GM21786 (cell line): Measurements from ENCODE around the gene LUZP1.

Experiments
- ATAC-seq: cut with Tn5 transposase; IDR thresholded peaks from one replicate; pipeline ENCODE4 v1.9.1; 2021; ENCODE audit not compliant: unreplicated experiment

Gene LUZP1

DNA sequence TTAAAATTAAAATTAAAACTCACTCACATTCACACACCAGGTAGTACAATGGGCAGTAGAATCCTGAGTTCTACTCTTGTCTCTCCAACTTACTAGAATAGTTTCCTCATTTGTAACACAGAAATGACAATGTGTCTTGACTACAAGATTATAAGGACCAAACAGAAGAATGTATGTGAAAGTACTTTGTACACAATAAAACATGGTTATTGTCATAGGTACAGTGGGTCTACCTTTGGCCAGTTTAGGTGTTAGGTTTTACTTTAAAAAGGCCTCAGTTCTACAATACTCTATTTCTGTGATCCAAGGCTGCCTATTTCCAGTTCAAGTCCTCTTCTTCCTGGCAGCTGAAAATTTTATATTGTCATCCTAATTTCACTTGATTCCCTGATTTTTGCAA lies 50.2 kb downstream of the LUZP1 start:
- no peak for ATAC-seq

DNA sequence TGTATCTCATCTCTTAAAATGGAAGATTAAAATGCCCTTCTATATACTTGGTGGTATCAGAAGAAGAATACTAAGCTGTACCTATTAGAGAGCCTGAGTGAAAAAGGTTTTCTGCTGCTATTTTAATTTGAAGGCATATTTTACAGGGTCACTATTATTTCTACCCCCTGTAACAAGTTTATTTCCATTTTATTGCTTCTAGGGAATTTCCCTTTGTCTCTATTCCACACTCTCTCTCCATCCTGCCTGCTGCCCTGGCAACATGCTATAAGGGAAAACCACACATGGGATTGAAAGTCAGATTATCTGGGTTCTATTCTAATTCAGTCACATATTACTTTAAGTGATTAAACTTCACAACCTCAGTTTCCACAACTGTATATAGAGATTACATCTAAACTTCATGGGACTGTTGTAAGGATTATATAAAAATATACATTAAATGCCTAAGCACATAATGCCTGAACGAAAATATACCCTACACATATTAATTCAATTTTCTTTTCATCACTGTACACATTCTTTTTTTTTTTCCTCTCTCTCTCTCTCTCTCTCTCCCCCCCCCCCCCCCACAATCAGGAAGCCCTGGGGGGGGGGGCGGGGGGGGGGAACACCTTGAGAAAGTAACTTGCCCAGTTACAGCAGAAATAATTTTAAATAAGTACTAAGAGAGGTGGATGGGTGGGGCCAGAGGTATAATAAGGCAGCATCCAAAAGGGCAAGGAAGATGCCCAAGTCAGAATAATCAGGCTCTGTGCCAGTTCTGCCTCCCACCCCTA lies 51.5 kb downstream of the LUZP1 start:
- no peak for ATAC-seq

DNA sequence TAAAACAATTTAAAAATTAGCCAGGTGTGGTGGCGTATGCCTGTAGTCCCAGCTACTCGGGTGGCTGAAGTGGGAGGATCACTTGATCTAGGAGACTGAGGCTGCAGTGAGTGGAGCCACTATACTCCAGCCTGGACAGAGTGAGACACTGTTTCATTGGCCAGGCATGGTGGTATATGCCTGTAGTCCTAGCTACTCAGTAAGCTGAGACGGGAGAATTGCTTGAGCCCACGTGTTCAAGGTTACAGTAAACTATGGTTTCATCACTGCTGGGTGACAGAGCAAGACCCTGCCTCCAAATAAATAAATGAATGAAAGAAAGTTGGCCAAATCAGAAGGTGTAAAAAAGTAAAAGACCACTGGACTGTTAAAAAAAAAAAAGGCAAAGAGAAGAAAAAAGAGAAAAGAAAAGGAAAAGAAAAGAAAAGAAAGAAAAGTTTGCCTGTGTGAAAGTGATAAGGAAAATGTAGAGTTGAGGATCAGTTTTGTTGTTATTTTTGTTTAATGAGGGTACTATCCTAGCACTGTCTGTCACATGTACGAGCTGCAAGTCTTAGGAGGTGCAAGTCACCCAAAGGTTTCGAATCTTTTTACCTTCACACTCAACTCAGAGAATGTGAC lies 52.3 kb downstream of the LUZP1 start:
- ATAC-seq, result no peak

DNA sequence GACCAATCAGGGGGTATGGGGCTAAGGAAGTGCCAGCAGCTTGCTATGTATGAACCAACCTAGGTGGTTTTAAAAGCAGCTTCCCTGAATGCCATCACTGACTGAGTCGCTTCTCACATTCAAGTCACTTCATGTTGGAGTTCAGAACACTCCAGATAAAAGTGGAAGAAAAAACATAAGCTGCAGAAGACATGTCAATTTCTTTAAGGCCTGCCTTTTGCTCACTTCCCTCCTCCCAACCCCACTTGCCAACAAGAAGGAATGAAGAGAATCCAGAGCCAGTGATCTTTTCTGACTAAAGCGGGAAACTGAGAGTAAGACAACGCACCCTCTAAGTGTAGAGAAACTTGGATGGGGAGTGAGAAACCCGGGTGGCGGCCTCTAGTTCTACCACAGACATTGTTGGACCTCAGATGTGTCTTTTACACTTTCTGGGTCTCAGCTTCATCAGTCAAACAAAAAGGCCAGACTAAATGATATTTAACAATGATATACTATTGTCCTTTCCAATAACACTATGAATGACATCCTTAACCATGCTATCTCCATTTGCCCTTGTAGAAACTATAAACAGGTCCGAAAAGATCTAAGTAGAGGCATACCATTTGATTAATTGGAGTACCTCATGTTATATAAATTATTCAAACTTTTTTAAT lies 54.1 kb downstream of the LUZP1 start:
- peak; percentile 16 for ATAC-seq

DNA sequence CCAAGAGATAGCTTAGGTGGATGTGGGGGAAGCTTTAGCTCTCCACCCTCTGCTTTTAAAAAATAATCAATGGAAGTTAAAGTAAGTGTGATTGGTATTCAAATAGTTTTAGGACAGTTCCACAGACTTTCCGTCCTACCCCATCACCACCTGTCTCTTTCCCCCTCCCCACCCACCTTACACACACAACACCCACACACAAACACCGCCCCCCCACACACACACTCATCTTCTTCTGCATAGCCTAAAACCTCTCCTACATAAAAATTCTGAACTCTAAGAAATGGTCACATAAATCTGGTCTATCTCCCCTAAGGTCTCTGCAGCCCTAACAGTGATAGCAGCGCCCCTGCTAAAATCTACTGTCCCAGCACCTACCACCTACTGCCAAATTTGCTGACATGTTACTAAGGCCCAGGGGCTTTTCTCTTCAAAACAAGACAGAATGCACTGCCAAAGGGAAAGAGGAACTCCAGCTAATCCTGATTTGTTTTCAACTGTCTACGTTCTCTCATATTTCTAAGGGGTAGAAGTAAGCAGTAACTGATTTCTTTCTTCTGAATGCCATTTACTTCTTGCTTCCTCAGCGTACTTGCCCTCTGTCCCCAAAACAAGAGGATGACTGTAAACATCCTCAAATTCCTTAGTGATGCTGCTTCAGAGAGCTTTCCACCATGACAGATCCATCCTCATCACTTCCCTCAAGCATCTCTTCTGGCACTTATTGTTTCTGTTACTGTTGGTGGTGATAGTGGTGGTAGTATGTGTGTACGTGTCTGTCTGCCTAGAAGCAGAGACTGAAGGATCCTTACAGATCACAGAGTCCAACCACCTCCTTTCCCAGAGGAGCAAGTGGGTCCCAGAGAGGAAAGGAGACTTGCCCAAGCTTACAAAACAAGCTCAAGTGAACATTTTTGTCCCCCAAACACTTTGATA lies 56.8 kb downstream of the LUZP1 start:
- no peak for ATAC-seq

DNA sequence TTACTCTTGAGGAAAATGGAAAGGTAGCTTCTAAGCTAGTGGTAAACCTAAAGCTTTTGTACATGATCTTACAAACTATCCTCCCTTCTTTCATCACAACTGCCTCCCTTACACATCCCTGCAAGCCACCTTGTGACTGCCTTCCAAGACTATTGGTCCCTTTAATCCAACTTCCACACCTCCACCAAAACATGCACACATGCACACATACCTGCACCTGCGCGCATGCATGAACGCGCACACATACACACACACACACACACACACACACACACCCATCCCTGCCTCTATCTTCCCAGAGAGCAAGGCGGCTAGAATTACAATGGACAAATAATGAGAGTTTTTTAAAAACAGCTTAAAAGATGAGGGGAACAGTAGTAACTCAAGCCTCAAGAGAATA lies 58.3 kb downstream of the LUZP1 start:
- no peak for ATAC-seq

DNA sequence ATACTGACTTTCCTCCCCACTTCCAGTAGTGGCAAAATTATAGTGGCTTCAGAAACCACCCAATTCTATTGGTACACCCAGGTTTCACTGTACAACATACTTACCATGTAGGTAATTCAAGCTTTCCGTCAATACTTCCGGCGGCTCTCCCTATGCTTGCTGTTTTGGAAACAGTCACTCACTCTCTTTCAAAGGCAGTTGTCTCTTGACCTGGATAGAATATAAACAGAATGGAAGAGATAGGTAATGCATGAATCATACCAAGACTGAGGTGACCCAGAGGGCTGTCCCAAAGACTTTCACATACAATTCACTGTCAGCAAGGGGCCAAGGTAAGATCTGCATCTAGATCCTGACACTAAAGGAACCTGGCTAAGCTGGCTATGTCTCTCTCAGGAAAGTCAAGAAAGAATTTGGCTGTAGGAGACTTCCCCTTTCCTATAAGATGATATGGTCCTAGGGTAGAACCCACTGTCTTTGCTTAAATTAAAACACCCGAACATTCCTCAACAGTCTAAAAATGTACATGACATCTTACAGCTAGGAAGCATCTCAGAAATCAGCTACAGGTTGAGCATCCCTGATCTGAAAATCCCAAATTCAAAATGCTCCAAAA lies 59.6 kb downstream of the LUZP1 start:
- ATAC-seq, result no peak

DNA sequence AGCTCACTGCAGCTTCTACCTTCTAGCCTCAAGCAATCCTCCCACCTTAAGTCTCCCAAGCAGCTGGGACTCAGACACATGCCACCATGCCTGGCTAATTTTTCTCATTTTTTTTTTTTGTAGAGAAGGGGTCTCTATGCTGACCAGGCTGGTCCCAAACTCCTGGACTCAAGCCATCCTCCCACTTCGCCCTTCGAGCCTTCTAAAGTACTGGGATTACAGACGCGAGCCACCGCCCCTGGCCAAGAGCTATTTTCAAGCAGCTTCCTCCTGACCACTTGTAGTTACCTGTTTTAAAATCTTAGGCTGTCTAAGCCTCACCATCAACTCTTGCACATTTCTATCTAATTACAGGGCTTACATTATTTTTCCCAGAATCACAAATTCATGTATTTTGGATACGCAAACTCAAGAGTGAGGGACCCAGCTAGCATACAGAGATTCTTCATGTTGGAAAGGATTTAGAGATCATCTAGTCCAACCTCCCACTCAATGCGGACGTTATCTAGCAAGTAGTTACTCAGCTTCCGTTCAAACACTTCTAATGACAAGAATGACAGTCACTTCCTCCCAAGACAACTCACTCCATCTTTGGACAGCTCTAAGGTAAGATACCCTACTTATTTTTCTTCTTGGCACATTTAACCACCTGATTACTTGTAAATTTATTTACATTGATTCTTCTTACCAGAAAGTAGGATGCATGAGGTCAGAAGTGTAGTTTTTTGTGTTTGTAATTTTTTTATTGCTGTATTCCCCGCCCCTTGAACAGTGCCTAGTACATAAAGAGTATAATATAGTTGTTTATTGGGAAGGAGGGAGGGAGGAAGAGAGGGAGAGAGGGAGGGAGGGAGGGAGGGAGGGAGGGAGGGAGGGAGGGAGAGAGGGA lies 65.4 kb downstream of the LUZP1 start:
- ATAC-seq, result no peak

DNA sequence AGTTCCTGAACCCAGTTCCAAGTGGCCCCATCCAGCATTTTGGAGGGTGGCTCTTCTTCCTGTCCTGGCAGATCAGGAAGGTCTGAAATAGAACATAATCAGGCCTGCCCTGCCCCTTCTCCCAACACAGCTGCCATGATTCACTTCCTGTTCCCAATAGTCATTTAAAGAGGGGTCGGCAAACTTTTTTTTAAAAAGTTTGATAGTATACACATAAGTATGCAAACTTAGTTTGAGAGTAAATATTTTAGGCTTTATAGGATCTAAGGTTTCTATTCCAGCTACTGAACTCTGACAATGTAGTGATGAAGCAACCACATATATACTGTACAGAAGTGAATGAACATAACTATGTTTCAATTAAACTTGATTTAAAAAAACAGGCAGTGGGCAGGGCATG lies 66.4 kb downstream of the LUZP1 start:
- ATAC-seq, result no peak

DNA sequence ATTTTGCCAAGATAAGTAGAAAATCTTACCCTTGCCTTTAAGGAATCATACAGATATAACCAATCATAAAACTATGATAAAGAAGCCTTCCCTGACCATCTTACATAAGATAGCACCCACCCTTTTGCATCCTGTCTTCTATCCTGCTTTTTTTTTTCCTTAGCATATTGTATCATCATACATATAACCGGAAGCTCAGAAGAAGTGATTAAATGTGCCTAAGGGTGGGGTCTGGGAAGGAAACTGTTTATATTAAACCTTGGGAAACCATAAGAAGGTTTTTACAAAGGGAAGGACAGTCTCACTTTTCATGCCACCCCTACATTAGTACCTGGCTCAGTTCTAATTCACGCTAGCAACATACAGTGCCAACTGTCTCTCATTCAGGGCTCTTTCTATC lies 66.8 kb downstream of the LUZP1 start:
- no peak for ATAC-seq

DNA sequence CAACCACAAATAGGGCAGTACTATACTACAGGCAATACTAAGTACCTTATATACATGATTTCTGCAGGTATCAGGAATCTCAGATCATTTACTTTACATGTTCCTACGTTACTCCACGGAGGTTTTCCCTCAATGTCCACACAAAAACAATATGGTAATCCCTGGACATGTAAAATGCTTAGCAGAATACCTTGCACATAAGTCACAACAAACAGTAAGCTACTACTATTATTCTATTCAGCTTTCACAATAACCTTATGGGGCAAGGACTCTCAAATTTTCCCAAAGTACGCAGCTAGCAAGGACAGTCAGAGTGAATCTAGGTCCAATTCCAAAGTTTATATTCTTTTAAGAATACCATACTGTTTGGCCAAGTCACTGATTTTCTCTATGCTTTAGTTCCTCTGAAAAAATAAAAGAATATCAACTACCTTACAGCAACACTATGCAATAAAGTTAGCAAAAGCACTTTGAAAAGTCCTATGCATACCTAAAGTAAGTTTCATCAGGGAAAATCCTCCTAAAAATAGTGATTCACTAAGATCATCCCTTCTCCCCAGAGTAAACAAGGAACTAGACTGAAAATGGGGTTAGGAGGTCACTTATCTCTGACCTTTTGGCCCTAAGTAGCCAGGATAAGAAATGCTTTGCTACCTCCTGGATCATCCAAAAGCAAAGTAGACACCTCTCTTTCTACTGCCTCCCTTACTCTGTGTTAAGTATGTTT lies 67.4 kb downstream of the LUZP1 start:
- no peak for ATAC-seq

DNA sequence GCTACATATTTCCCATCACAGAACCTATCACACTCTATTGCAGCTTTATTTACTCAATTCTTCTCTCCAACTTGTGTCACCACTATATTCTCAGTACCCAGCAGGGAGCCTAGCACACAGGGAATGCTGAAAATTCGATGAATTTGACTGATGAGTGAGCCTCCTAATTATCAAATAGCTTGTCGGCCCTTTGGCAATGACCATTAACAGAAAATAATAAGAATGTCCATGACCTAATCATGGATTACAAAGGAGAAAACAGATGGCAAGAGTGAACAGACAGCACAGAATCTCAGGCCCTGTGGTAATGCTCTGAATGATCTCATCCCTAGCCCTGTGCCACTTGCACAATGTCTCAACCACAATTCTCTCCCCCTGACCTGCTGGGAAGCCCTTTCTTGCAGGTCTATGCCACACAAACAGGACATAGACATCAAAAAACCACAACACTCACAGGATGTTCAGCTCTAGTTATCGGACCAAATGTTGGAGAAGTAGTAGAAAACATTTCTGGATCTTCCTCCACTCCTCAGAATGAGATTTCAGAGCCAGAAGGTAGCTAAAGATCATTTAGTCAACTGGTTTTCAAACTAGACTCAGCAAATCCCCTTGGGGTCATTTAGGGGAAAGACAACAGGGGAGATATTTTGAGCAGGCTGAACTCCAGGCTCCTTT lies 68.4 kb downstream of the LUZP1 start:
- peak; percentile 60 for ATAC-seq

DNA sequence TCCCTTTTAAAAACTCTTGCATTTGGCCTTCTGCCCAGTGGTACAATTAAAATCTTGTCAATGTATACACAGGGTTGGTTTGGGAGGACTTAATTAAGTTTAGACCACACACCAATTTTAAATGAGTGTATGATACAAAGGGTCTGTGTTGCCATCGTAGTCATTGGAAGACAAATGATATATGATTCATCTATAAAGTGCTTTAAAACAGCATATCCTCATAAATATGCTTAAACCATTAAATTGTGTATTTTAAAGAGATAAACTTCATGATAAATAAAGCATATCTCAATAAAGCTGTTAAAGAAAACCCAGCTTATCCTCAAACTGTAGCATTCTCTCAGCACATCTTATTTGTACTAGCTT lies 69.5 kb downstream of the LUZP1 start:
- no peak for ATAC-seq

DNA sequence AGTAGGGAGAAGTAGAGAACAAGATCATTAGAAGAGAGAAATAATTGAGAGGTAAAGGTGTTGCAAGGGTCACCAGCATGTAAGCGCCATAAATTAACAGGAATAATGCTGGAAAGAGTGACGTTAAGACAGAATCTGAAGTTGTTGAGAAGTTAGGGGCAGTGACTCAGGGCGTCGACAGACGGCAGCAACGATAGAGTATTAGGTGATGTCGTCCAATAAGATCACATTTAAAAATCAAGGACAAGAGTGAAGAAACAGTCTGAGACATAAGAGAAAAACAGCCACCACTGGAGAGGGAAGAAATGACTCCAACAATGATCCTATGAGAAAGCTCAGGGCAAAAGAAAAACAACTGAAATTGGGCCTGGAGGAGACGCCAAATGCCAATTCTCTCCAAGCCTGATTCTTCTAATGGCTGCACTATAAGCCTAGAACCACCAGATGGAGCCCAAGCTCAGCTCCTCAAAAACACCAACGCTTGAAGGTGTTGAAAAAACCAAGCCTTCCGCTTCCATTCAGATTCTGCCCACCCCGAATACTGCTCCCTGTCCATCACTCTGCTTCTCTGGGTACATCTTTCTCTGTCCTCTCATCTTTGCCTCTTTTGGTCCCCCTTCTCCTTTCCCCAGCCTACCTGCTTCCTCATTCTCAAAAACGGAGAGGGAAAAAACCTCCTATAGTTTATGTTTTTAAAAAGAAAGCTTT lies 70.0 kb downstream of the LUZP1 start:
- ATAC-seq, result no peak

DNA sequence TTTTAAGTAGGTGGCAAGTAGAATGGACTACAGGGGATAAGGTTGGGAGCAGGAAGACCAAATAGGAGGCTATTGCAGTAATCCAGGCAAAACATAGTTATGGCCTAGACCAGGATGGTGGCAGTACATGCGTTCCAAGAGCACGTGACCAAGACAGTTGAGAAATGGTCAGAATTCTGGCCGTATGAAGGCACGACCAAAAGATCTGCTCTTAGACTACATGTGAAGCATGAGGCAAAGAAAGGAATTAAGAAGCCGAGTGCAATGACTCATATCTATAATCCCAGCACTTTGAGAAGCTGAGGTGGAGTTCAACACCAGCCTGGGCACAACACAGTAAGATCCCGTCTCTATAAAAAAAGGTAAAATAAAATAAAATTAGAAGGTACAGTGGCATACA lies 71.3 kb downstream of the LUZP1 start:
- no peak for ATAC-seq

DNA sequence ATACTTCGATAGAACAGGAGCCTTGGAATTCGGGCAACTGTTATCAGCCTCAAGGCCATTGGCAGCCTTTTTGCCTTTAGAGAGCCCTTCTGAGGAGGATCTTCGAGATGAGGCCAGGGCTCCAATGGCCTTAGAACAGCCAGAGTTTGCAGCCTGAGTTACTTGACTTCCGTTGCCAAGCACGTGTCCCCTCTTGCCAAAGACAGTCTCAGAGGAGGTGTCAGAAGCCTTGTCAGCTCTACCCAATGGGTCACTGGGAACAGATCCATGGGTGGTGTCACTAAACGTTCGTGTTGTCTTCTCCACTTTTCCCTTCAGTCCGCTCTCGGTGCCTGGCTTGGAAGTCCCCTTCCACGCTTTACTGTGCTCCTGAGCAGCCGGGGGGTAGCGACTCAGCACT lies 76.2 kb downstream of the LUZP1 start:
- no peak for ATAC-seq

DNA sequence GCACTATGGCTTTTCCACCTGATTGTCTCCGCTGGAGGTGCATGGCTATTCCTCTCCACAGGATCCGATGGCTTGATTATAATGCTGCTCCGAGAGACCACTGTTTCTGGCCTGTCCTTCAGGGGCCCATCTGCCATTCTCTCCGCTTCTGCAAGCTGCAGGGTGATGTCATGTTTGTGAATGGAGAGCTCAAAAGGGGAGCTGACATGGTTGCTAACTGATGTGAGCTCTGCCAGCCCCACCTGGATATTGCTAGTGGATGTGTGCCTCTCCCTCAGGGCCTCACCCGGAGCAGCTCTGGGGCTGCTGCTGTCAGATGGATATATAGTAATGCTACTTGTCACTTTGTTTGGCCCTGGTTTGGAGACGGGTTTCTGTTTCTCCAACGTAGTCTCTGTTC lies 77.1 kb downstream of the LUZP1 start:
- no peak for ATAC-seq

DNA sequence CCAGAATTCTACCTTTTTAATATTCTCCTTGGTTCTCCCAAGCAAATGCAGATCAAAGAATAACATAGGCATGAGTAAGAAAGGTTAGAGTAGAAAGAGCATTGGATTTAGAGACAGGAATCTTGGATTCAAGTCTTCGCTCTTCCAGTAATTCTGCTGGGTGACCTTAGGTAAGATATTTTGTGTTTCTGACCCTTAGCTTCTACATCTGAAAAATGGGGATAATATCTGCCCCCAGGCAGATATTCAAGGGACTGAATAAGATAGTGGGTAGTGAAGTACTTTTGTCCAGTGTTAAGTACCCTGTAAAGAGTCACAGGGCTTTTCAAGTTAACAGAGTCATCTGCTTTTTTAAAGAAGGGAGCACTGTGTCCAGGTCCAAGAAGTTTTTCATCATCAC lies 78.6 kb downstream of the LUZP1 start:
- ATAC-seq, result no peak
